Small intestine (tissue), 7 donors: ENCODE results near the gene IFT22. TPM values are rescaled to one million over a fixed set of nuclear protein-coding genes. Genes with fewer than 3 reads are reported as not detected.
"Not testable (repeated sequence)": the region's sequence is repeated elsewhere in the genome, so short reads cannot be mapped to it uniquely, and the experiment has no call there.

Source experiments
- DNase-seq, 2 donors: peaks; one replicate each; pipeline versions ENCODE4 v3.0.0 to v3.0.0-alpha.2; 2013
- FAIRE-seq: peaks from 2 replicates; lab custom pipeline; 2012; peaks lifted over from hg19 to GRCh38; lab: Jason Lieb, UNC
- H3K27ac ChIP-seq, 3 donors: one replicate each; pipeline ENCODE4 v1.5.1; 2013; ENCODE audit warnings: low read length in 2 of 3, mild to moderate bottlenecking in 2 of 3, control low read depth in 1 of 3, inconsistent platforms in 1 of 3, low read depth in 1 of 3, moderate library complexity in 1 of 3
- H3K27me3 ChIP-seq, 3 donors: one replicate each; pipeline ENCODE4 v1.6.1; 2013; ENCODE audit warnings: low read length in 3 of 3, inconsistent platforms in 1 of 3; ENCODE audit not compliant: control insufficient read depth in 3 of 3, insufficient read depth in 3 of 3
- H3K36me3 ChIP-seq, 3 donors: one replicate each; pipeline ENCODE4 v1.6.1; 2013; ENCODE audit warnings: low read length in 3 of 3, inconsistent platforms in 1 of 3, low read depth in 1 of 3, mild to moderate bottlenecking in 1 of 3, moderate library complexity in 1 of 3; ENCODE audit not compliant: control insufficient read depth in 3 of 3, insufficient read depth in 2 of 3
- H3K4me1 ChIP-seq, 3 donors: one replicate each; pipeline ENCODE4 v1.6.1; 2013; ENCODE audit warnings: low read length in 2 of 3, inconsistent platforms in 1 of 3, low read depth in 1 of 3, mild to moderate bottlenecking in 1 of 3, moderate library complexity in 1 of 3; ENCODE audit not compliant: control insufficient read depth in 3 of 3, insufficient read depth in 2 of 3
- H3K4me3 ChIP-seq, 3 donors: one replicate each; pipeline ENCODE4 v1.5.1; 2013; ENCODE audit warnings: low read length in 3 of 3, control low read depth in 1 of 3, inconsistent platforms in 1 of 3, low read depth in 1 of 3, mild to moderate bottlenecking in 1 of 3, moderate library complexity in 1 of 3
- H3K9me3 ChIP-seq, 2 donors: one replicate each; pipeline ENCODE4 v1.6.1; 2013; ENCODE audit warnings: low read depth in 1 of 2, low read length in 1 of 2; ENCODE audit not compliant: control insufficient read depth in 2 of 2, insufficient read depth in 1 of 2
- WGBS, 3 donors: extraction: QIAGEN DNeasy Blood & Tissue Kit; methylation state at CpG; one replicate each; pipeline ENCODE4 v1.1.7; 2013; 5-methylcytosine and 5-hydroxymethylcytosine counted together
- polyA plus RNA-seq, 4 donors: library from polyadenylated mRNA; stranded (reverse) in 3 of 4; unstranded in 1 of 4; fragments of 200-250 nt in 3 of 4; fragments of 120-200 nt in 1 of 4; gene quantifications; one replicate each; pipeline versions ENCODE4 v1.2.1 to v1.2.3, GENCODE V29; 2013
- donor health status: healthy with polysubstance abuse.
- donor health status: control.
- donor health status: control.
- donor health status: Bipolar disorder and iron deficiency.
- donor health status: healthy.

Gene IFT22
- polyA plus RNA-seq, 4 donors, result 2.2 to 17.6 (median 8.3) TPM

DNA sequence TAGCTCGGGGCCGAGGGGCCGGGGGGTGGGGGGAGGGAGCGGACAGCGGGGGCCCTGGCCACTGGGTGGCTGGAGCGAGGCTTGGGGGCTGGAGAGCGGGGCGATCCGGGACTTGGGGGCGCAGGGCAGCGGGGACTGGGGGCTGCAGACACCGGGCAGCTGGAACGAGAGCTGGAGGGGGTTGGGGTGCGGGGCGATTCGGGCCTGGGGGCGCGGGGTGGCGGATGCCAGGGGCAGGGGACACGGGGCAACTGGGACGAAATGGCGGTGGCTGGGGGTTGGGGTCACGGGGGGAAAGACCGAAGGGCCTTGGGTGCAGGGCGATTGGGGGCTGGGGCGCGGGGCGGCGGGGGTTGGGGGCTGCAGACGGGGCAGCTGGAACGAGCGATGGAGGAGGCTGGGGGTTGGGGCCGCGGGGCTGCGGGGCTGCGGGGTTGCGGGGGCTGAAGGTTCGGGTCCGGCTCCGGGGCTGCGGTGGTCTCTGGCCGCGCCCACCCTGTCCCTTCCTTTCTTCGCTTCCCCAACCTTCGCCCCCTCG lies 41.7 kb upstream of the IFT22 start:
- Histone ChIP-seq H3K4me3 (peak overlapping the region in 2 of 3 donors; percentile 27 to 37), H3K27me3 (peaks cover 0 to 25% (median 15%) of the 10 kb centered on the region in 3 donors), H3K9me3 (no peaks in the 10 kb centered on the region), H3K4me1 (no peaks in the 10 kb centered on the region), H3K27ac (no peak overlapping the region), H3K36me3 (no peaks in the 10 kb centered on the region)
- no peak for FAIRE-seq
- DNase-seq, result no peak
- WGBS, 3 donors, result 2% methylated on average over 12 to 43 of the region's 46 CpGs

DNA sequence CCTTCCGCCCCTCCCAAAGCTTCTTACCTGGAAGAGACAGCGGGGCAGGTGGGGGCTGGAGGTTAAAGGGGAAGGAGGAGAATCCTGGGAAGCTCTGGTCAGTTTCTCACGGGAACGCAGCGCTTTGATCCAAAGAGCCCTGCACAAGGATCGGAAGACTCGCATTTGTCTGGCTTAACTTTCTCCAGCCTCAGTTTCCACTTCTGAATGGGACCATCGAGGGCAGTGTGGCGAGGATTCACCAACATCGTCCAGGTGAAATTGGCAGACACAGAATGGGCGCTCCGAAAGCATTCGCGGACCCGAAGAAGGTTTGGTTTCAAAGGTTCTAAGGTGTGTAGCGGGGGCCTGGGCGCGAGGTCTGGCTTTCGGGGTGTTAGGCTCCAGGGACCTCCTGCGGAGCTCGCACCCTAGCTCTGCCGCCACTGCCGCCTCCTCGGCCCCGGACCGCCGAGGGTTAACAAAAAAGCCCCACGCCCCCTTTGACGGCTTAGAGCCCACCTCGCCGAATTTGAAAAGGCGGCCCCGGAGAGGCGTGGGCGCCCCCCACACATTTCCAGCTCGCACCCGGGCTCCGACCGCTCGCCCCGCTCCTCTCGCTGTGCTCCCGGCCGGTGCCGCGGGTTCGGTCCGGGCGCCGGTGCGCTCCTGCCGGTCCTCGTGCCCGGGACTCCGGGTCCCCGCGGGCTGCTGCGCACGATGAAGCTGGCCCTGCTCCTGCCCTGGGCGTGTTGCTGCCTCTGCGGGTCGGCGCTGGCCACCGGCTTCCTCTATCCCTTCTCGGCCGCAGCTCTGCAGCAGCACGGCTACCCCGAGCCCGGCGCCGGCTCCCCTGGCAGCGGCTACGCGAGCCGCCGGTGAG lies 41.0 kb upstream of the IFT22 start, which contains the start of gene COL26A1:
COL26A1 (plus strand) TSS at position 542 of the 862 bp plus-strand sequence; CDS start at position 700, 158 bp downstream.
- no peaks in the 10 kb centered on the region for H3K9me3 ChIP-seq
- 10 to 11% (median 11%) methylated on average over 70 to 76 of the region's 76 CpGs for WGBS, 3 donors
- DNase-seq, result peak in 1 of 2 donors; percentile 38
- no peaks in the 10 kb centered on the region for H3K36me3 ChIP-seq
- peak within 1 kb of the TSS in 2 of 3 donors; percentile 27 to 37 for H3K4me3 ChIP-seq
- FAIRE-seq, result no peak
- no peaks in the 10 kb centered on the region for H3K4me1 ChIP-seq
- peaks cover 0 to 25% (median 15%) of the 10 kb centered on the region in 3 donors for H3K27me3 ChIP-seq
- H3K27ac ChIP-seq, result no peak within 1 kb of the TSS

DNA sequence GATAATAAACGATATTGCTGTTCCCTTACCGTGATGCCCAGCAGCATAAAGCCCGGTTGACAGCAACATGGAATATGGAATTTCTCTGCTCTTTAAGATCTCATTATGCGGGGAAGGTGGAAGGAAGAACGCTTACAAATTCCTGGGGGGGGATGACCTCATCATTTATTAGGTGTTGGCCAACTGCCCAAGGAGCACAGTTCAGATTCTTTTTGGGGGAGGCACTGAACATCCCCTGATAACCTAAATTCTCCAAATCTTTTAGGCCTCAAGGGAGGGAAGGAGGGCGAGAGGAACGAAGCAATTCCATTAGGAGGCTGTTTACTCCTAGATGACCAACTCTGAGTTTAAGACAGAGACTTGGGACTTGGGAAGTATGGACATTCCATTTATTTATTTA lies 35.8 kb upstream of the IFT22 start:
- Histone ChIP-seq H3K4me1 (no peaks in the 10 kb centered on the region), H3K9me3 (no peaks in the 10 kb centered on the region), H3K4me3 (no peak overlapping the region), H3K36me3 (no peaks in the 10 kb centered on the region), H3K27ac (no peak overlapping the region), H3K27me3 (peaks cover 2 to 9% (median 5%) of the 10 kb centered on the region in 3 donors)
- DNase-seq (no peak), FAIRE-seq (no peak)
- WGBS, 3 donors, result 39 to 65% (median 50%) methylated on average over 7 of the region's 7 CpGs

DNA sequence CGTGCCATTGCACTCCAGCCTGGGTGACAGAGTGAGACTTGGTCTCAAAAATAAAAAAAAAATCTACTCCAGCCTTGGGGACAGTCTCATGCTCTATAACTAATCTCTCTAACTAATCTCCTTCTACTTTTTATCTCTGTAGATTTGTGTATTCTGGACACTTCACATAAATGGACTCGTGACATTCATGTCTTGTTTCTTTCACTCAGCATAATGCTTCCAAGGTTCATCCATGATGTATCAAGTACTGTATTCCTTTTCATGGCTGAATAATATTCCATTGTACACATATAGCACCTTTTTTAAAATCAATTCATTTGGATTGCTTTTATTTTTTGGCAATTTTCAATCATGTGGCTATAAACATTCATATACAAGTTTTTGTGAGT lies 31.3 kb upstream of the IFT22 start:
- no peak overlapping the region for H3K27ac ChIP-seq
- WGBS, 3 donors, result 12 to 46% (median 41%) methylated on average over 2 of the region's 2 CpGs
- H3K27me3 ChIP-seq, result peaks cover 0 to 2% (median 2%) of the 10 kb centered on the region in 3 donors
- no peaks in the 10 kb centered on the region for H3K9me3 ChIP-seq
- FAIRE-seq (no peak), DNase-seq (no peak)
- H3K4me3 ChIP-seq, result no peak overlapping the region
- no peaks in the 10 kb centered on the region for H3K36me3 ChIP-seq
- H3K4me1 ChIP-seq, result peaks cover 0 to 2% (median 0%) of the 10 kb centered on the region in 3 donors

DNA sequence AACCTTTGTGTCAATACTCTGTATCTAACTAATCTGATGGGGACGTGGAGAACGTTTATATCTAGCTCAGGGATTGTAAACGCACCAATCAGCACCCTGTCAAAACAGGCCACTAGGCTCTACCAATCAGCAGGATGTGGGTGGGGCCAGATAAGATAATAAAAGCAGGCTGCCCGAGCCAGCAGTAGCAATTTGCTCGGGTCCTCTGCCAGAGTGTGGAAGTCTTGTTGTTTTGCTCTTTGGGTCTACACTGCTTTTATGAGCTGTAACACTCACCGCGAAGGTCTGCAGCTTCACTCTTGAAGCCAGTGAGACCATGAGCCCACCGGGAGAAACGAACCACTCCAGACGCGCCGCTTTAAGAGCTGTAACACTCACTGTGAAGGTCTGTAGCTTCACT lies 27.7 kb upstream of the IFT22 start:
- not testable (repeated sequence) for H3K4me1 ChIP-seq, H3K9me3 ChIP-seq, H3K27me3 ChIP-seq, DNase-seq, H3K4me3 ChIP-seq, H3K27ac ChIP-seq, FAIRE-seq, H3K36me3 ChIP-seq
- WGBS, 3 donors, result 66 to 73% (median 69%) methylated on average over 12 of the region's 12 CpGs

DNA sequence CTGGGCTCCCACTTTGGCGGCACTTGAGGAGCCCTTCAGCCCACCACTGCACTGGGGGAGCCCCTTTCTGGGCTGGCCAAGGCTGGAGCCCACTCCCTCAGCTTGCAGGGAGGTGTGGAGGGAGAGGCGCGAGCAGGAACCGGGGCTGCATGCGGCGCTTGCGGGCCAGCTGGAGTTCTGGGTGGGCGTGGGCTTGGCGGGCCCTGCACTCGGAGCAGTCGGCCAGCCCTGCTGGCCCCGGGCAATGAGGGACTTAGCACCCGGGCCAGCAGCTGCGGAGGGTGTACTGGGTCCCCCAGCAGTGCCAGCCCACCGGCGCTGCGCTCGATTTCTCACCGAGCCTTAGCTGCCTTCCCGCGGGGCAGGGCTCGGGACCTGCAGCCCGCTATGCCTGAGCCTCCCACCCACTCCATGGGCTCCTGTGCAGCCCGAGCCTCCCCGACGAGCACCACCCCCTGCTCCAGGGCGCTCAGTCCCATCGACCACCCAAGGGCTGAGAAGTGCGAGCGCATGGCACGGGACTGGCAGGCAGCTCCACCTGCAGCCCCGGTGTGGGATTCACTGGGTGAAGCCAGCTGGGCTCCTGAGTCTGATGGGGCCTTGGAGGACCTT lies 26.9 kb upstream of the IFT22 start:
- not testable (repeated sequence) for H3K9me3 ChIP-seq, H3K27me3 ChIP-seq, H3K36me3 ChIP-seq, H3K27ac ChIP-seq, H3K4me1 ChIP-seq, DNase-seq, FAIRE-seq, H3K4me3 ChIP-seq
- 91 to 97% (median 93%) methylated on average over 9 to 31 of the region's 32 CpGs for WGBS, 3 donors

DNA sequence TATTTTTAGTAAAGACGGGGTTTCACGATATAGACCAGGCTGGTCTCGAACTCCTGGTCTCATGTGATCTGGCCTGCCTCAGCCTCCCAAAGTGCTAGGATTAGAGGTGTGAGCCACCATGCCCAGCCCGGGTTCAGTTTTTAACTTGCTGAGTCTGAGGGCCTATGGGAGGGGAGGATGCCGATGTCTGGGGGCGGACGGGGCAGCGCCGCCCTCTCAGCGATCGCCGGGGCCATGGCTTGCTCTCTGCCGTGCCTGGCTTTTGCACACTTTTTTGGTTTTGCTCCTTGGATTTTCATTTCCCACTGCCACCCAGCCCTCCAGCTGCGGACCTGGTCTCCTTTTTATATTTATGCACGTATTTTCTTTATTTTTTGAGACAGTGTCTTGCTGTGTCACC lies 25.9 kb upstream of the IFT22 start:
- DNase-seq (no peak), FAIRE-seq (no peak)
- 93 to 96% (median 93%) methylated on average over 15 of the region's 15 CpGs for WGBS, 3 donors
- H3K27me3 ChIP-seq, result peaks cover 0 to 2% (median 0%) of the 10 kb centered on the region in 3 donors
- H3K9me3 ChIP-seq, result no peaks in the 10 kb centered on the region
- H3K27ac ChIP-seq, result no peak overlapping the region
- H3K4me1 ChIP-seq, result peaks cover 0 to 2% (median 0%) of the 10 kb centered on the region in 3 donors
- H3K36me3 ChIP-seq, result no peaks in the 10 kb centered on the region
- no peak overlapping the region for H3K4me3 ChIP-seq

DNA sequence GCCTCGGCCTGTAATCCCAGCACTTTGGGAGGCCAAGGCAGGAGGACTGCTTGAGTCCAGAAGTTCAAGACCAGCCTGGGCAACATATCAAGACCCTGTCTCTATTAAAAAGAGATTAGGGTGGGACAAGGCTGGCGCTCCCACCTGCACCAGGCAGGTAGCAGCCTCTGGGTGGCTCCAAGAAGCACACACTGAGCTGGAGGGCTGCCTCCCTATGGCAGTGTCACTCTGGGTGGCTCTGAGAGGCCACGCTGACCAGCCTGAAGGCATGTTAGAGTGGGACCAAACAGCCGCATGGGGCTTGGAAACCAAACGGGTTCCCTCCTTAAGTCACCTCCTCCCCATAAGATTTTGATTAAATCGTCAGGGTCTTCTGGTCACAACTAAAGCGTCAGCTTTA lies 21.3 kb upstream of the IFT22 start:
- 80 to 90% (median 84%) methylated on average over 7 of the region's 7 CpGs for WGBS, 3 donors
- Histone ChIP-seq H3K9me3 (no peaks in the 10 kb centered on the region), H3K27ac (no peak overlapping the region), H3K4me1 (no peaks in the 10 kb centered on the region), H3K36me3 (no peaks in the 10 kb centered on the region), H3K27me3 (no peaks in the 10 kb centered on the region), H3K4me3 (no peak overlapping the region)
- FAIRE-seq (no peak), DNase-seq (no peak)
